HK-2 (cell line): ENCODE data around the gene ORC2.

Source experiments
- DNase-seq: peaks from one replicate; pipeline ENCODE4 v3.0.0-alpha.2; 2018; ENCODE audit not compliant: unreplicated experiment

Gene ORC2

DNA sequence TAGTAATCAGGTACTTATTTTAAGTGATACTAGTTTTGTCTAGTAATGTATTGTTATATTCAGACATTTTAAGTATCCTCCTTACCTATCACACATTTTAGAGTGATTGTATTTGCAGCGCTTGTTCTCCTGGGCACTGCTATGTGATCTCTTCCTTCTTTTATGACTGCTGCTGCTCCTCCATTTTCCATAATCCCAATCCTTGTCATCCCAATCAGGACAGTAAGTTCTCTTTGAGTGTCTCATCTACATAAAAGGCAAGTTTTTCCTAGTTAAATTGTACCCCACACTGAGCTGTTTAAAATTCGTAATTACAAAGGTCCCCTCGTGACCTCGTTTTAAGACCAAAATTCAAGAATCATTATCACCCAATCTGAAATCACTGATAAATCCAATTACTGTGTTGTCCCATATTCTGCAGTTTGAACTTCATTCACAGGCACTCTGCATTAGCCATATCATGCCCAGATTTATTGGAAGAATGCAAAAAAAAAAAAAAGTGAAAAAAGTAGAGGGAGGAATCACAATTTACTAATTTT is 101.8 kb downstream of the ORC2 start:
- no peak for DNase-seq

DNA sequence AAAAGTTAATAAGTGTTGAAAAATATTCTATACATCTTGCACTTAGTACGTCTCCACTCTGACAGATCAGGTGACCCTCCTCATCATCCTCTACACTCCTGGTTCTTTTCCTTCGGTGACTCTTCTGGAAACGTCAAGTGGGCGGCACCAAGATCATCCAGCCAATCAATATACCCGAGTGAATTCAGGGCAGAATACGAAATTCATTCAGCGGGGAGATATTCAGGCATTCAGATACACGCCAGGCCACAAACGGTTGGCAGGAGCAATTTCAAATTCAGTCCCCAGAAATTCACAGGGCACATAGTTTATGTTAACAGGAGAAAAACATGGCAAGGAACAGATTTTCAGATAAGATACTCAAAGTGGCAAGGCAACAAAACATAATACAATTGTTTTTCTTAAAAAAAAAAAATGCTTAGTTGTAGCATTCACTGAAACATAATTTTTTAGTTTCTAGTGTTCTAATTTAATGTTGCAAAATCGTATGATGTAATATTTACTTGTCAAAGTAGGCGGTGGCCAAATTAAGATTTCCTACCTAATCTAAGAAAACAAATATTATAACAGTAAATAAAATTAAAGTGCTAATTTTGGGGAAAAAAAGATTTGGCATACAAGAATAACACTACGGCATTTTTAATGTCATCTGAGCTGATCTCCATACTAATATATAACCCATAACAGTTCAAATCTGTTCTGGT is 103.2 kb downstream of the ORC2 start:
- no peak for DNase-seq
